Measurements from ENCODE around the gene LZTFL1. TPM values are rescaled to one million over a fixed set of nuclear protein-coding genes. Genes with fewer than 3 reads are reported as not detected.

LZTFL1 gene
- 14.7 to 20.5 TPM (median 17.8 TPM) in 5 replicates for total RNA-seq (2022; extraction: Qiagen RNA extraction; ENCODE audit: low read depth)

GRCh38 chr3:45841757-45842491, at the start of gene LZTFL1:
TSS of gene LZTFL1 (minus strand) at chr3:45842119. CDS start at chr3:45841991, 128 bp downstream.

GRCh38 chr3:45885979-45886705, 44.2 kb upstream of the LZTFL1 start, which contains the start of gene CCR9:
TSS of gene CCR9 (plus strand) at chr3:45886543. CDS start at chr3:45894934, 8,391 bp downstream.

GRCh38 chr3:45795882-45796765, 45.8 kb downstream of the LZTFL1 start, which contains the start of gene SLC6A20:
TSS of gene SLC6A20 (minus strand) at chr3:45796536. CDS start at chr3:45796419, 117 bp downstream.

Other genes starting within 250 kb of the LZTFL1 start
- gene LIMD1, start 247.4 kb downstream of the LZTFL1 start, total RNA-seq (2022; extraction: Qiagen RNA extraction; ENCODE audit: low read depth) = 16.5 to 24.8 TPM (median 20.5 TPM) in 5 replicates
- 13.5 to 19.8 TPM (median 18.1 TPM) in 5 replicates for gene SACM1L, start 152.7 kb downstream of the LZTFL1 start, total RNA-seq (2022; extraction: Qiagen RNA extraction; ENCODE audit: low read depth)
- 0.02 to 0.09 TPM (median 0.02 TPM) in 4 of 5 replicates, not detected in the other for gene SLC6A20, start 45.6 kb downstream of the LZTFL1 start, total RNA-seq (2022; extraction: Qiagen RNA extraction; ENCODE audit: low read depth)
- not detected in 5 replicates for gene CCR9, start 44.4 kb upstream of the LZTFL1 start, total RNA-seq (2022; extraction: Qiagen RNA extraction; ENCODE audit: low read depth)
- not detected in 5 replicates for gene CXCR6, start 101.3 kb upstream of the LZTFL1 start, total RNA-seq (2022; extraction: Qiagen RNA extraction; ENCODE audit: low read depth)
- 4.9 to 6.3 TPM (median 5.8 TPM) in 5 replicates for gene FYCO1, start 153.7 kb upstream of the LZTFL1 start, total RNA-seq (2022; extraction: Qiagen RNA extraction; ENCODE audit: low read depth)
- gene XCR1, start 185.4 kb upstream of the LZTFL1 start, total RNA-seq (2022; extraction: Qiagen RNA extraction; ENCODE audit: low read depth) = not detected in 5 replicates